Endothelial cell of hepatic sinusoid (primary cell): ENCODE results near the gene OS9.

Experiments
- in situ Hi-C: cut with HindIII; loops from 2 replicates; pipeline ENCODE4 v1.10.0; 2017; ENCODE audit warnings: low sequenced_read_pairs

Gene OS9

GRCh38 chr12:57765003-57765697 lies 71.2 kb downstream of the OS9 start:
- in situ Hi-C loops, result no loop called here

GRCh38 chr12:57765698-57766463 lies 71.9 kb downstream of the OS9 start:
- in situ Hi-C loops, result no loop called here

- in situ Hi-C loops, result no loop called here
Observed at GRCh38 chr12:57766464-57767304, 72.8 kb downstream of the OS9 start, which contains the start of gene CYP27B1. CYP27B1 (minus strand) TSS chr12:57767078; CDS start chr12:57767041, 37 bp downstream.

GRCh38 chr12:57767305-57767698 lies 73.4 kb downstream of the OS9 start:
- in situ Hi-C loops, result no loop called here

- in situ Hi-C loops, result no loop called here
Observed at GRCh38 chr12:57767876-57768275, 73.9 kb downstream of the OS9 start.

- in situ Hi-C loops, result no loop called here
Observed at GRCh38 chr12:57769594-57769993, 75.7 kb downstream of the OS9 start.

- in situ Hi-C loops, result no loop called here
Observed at GRCh38 chr12:57770734-57771133, 76.8 kb downstream of the OS9 start.
